Cardiac muscle cell (in vitro differentiated cells and primary cell): Measurements from ENCODE around the gene MED7. TPM values are rescaled to one million over a fixed set of nuclear protein-coding genes. Genes with fewer than 3 reads are reported as not detected.

ENCODE experiments used
- DNase-seq, 2 donors: peaks; one replicate each; pipeline versions ENCODE4 v3.0.0 to v3.0.0-alpha.2; 2010 to 2017; ENCODE audit warnings: low read depth in 1 of 2, low spot score in 1 of 2
- H3K27ac ChIP-seq: fragments of 200-600 bp; sonication (generic); 2 replicates; pipeline ENCODE4 v1.5.1; 2016
- H3K27me3 ChIP-seq: fragments of 200-600 bp; sonication (generic); 2 replicates; pipeline ENCODE4 v1.6.0; 2016; ENCODE audit warnings: control low read depth
- H3K36me3 ChIP-seq: fragments of 200-600 bp; sonication (generic); 2 replicates; pipeline ENCODE4 v1.5.1; 2016; ENCODE audit warnings: control low read depth
- H3K4me1 ChIP-seq: fragments of 200-600 bp; sonication (generic); 2 replicates; pipeline ENCODE4 v1.8.1; 2017; ENCODE audit warnings: low read depth, mild to moderate bottlenecking, mixed run types
- H3K4me3 ChIP-seq: fragments of 200-600 bp; sonication (generic); 2 replicates; pipeline ENCODE4 v1.5.1; 2016; ENCODE audit warnings: mild to moderate bottlenecking
- H3K9me3 ChIP-seq: fragments of 200-600 bp; sonication (generic); 2 replicates; pipeline ENCODE4 v1.5.1; 2017; ENCODE audit warnings: low read depth, mild to moderate bottlenecking, control low read depth
- polyA plus RNA-seq: library from polyadenylated mRNA; unstranded; fragments of >200 nt; fragmentation: Nextera tagmentation; extraction: Ambion mirVana; gene quantifications from 2 replicates; pipeline ENCODE4 v1.2.1, GENCODE V29; 2016
- total RNA-seq: library from RNA; depleted of rRNA; stranded (reverse); fragments of >200 nt; gene quantifications from 2 replicates; pipeline ENCODE4 v1.2.3, GENCODE V29; 2016
- TF ChIP-seq, protein P1 (sequence below): IDR thresholded peaks from 2 replicates; pipeline ENCODE4 v1.5.1; 2012; ENCODE audit warnings: low read depth, mild to moderate bottlenecking, low read length

Gene MED7
- total and polyA plus RNA-seq, 2 experiments from 2014 or later: 8.2 to 16.2 TPM

- H3K36me3 ChIP-seq: no peaks in the 10 kb centered on the region
- no peak for DNase-seq
- H3K27me3 ChIP-seq: no peaks in the 10 kb centered on the region
- H3K4me1 ChIP-seq: no peaks in the 10 kb centered on the region
- H3K27ac ChIP-seq: no peak overlapping the region
- TF ChIP-seq, protein P1, sequence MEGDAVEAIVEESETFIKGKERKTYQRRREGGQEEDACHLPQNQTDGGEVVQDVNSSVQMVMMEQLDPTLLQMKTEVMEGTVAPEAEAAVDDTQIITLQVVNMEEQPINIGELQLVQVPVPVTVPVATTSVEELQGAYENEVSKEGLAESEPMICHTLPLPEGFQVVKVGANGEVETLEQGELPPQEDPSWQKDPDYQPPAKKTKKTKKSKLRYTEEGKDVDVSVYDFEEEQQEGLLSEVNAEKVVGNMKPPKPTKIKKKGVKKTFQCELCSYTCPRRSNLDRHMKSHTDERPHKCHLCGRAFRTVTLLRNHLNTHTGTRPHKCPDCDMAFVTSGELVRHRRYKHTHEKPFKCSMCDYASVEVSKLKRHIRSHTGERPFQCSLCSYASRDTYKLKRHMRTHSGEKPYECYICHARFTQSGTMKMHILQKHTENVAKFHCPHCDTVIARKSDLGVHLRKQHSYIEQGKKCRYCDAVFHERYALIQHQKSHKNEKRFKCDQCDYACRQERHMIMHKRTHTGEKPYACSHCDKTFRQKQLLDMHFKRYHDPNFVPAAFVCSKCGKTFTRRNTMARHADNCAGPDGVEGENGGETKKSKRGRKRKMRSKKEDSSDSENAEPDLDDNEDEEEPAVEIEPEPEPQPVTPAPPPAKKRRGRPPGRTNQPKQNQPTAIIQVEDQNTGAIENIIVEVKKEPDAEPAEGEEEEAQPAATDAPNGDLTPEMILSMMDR: no peak
- no peaks in the 10 kb centered on the region for H3K9me3 ChIP-seq
- no peak overlapping the region for H3K4me3 ChIP-seq
These were observed 23.0 kb upstream of the MED7 start for GRCh38 chr5:157165668-157166067.

GRCh38 chr5:157165261-157165660, 22.6 kb upstream of the MED7 start:
- Histone ChIP-seq H3K9me3 (no peaks in the 10 kb centered on the region), H3K27ac (no peak overlapping the region), H3K36me3 (no peaks in the 10 kb centered on the region), H3K4me3 (no peak overlapping the region), H3K4me1 (no peaks in the 10 kb centered on the region), H3K27me3 (no peaks in the 10 kb centered on the region)
- TF ChIP-seq, protein P1: no peak
- DNase-seq: no peak

GRCh38 chr5:157164521-157164920, 21.9 kb upstream of the MED7 start:
- H3K27me3 ChIP-seq: no peaks in the 10 kb centered on the region
- no peaks in the 10 kb centered on the region for H3K4me1 ChIP-seq
- H3K36me3 ChIP-seq: no peaks in the 10 kb centered on the region
- H3K4me3 ChIP-seq: no peak overlapping the region
- TF ChIP-seq, protein P1: no peak
- no peak overlapping the region for H3K27ac ChIP-seq
- DNase-seq: no peak
- no peaks in the 10 kb centered on the region for H3K9me3 ChIP-seq

DNA sequence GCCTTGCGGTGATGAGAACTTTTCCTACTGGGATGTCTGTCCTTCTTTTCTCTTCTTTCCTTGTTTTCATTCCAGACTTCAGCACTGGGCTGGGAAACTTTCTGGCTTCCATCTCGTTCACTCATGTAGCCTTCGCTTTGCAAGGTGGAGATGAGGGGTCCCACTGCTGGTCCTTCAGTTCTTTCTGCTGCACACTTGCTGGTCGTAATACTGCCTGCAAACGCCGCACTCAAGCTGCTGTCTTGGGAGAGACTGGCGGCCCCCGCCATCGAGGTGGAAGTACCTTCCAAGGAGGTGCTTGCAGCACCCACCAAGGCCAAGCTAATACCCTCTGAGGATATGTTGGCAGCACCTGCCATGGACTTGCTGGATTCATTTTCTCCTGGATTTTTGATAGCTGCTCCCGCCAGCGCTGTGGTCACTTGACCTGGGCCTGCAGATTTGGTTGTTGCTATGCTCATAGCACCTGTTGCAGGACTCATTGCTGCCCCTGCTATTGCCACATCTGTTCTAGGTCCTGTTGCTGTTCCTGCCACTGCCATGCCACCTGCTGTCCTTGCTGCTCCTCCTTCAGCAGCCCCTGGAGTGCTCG, 20.4 kb upstream of the MED7 start:
- Histone ChIP-seq H3K27me3 (no peaks in the 10 kb centered on the region), H3K4me1 (no peaks in the 10 kb centered on the region), H3K36me3 (no peaks in the 10 kb centered on the region), H3K4me3 (no peak overlapping the region), H3K9me3 (no peaks in the 10 kb centered on the region), H3K27ac (no peak overlapping the region)
- DNase-seq: no peak
- TF ChIP-seq, protein P1: no peak

DNA sequence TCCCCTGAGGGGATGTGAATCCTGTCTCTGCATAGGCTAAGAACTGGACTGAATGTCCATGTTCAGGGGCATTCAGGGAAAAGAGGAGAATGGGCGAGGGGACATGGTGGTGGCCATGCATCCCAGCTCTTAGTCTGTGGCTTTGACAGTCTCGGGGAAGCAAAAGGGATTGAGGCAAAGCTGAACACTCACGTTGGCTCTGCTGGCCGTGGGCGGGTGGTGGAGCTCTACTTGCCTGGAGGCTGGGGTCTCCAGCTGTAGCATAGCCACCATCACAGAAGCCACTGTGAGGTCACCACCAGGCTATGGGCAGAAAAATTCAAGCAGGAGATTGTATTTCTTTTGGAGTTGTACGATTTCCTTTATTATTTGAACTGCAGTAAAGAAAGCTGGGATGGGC, 19.3 kb upstream of the MED7 start:
- H3K9me3 ChIP-seq: no peaks in the 10 kb centered on the region
- no peak overlapping the region for H3K4me3 ChIP-seq
- TF ChIP-seq, protein P1: no peak
- no peak for DNase-seq
- H3K27me3 ChIP-seq: no peaks in the 10 kb centered on the region
- no peaks in the 10 kb centered on the region for H3K36me3 ChIP-seq
- no peaks in the 10 kb centered on the region for H3K4me1 ChIP-seq
- no peak overlapping the region for H3K27ac ChIP-seq
